Fibroblast of lung (primary cell): ENCODE results near the gene SMTNL1. TPM values are rescaled to one million over a fixed set of nuclear protein-coding genes. Genes with fewer than 3 reads are reported as not detected.

Source experiments
- DNase-seq, 2 donors: peaks; one replicate each; pipeline versions ENCODE4 v3.0.0 to v3.0.0-alpha.2; 2010; ENCODE audit warnings: low read depth in 2 of 2
- H2AFZ ChIP-seq: 2 replicates; pipeline ENCODE4 v1.5.1; 2012; ENCODE audit warnings: low read length, control low read depth, inconsistent platforms
- H3K27ac ChIP-seq: 2 replicates; pipeline ENCODE4 v1.5.1; 2011; ENCODE audit warnings: low read length, control low read depth; ENCODE audit not compliant: insufficient read depth
- H3K27me3 ChIP-seq: 2 replicates; pipeline ENCODE4 v1.5.1; 2011; ENCODE audit warnings: mild to moderate bottlenecking, low read length; ENCODE audit not compliant: control insufficient read depth, insufficient read depth
- H3K36me3 ChIP-seq: 2 replicates; pipeline ENCODE4 v1.5.1; 2011; ENCODE audit warnings: low read length; ENCODE audit not compliant: control insufficient read depth, insufficient read depth
- H3K4me1 ChIP-seq: 2 replicates; pipeline ENCODE4 v1.5.1; 2011; ENCODE audit warnings: low read length; ENCODE audit not compliant: control insufficient read depth, insufficient read depth; ENCODE audit errors: extremely low read depth
- H3K4me2 ChIP-seq: 2 replicates; pipeline ENCODE4 v1.5.1; 2011; ENCODE audit warnings: low read length, control low read depth; ENCODE audit not compliant: insufficient read depth; ENCODE audit errors: extremely low read depth
- H3K4me3 ChIP-seq, 4 experiments: fragments of 200-600 bp in 1 of 4; sonication (generic) in 1 of 4; replicated peaks in 1 of 4; 2 replicates each; pipeline ENCODE4 v1.5.1; 2011 to 2016; ENCODE audit warnings: low read length in 4 of 4, low read depth in 3 of 4, mild to moderate bottlenecking in 3 of 4, control low read depth in 2 of 4, inconsistent platforms in 1 of 4, mixed read lengths in 1 of 4; ENCODE audit not compliant: insufficient read depth in 1 of 4; ENCODE audit errors: control extremely low read depth in 1 of 4
- H3K79me2 ChIP-seq: 2 replicates; pipeline ENCODE4 v1.5.1; 2012; ENCODE audit warnings: mild to moderate bottlenecking, low read length, inconsistent platforms; ENCODE audit not compliant: control insufficient read depth, insufficient read depth
- H3K9ac ChIP-seq: 2 replicates; pipeline ENCODE4 v1.5.1; 2011; ENCODE audit warnings: mild to moderate bottlenecking, low read length, control low read depth; ENCODE audit not compliant: insufficient read depth
- H3K9me3 ChIP-seq: 2 replicates; pipeline ENCODE4 v1.5.1; 2012; ENCODE audit warnings: low read depth, low read length; ENCODE audit not compliant: control insufficient read depth, insufficient read depth
- H4K20me1 ChIP-seq: 2 replicates; pipeline ENCODE4 v1.5.1; 2011; ENCODE audit warnings: low read length; ENCODE audit not compliant: control insufficient read depth, insufficient read depth; ENCODE audit errors: extremely low read depth
- EZH2 ChIP-seq: IDR thresholded peaks from 2 replicates; pipeline ENCODE4 v1.5.1; 2012; ENCODE audit warnings: low read length, control low read depth, mild to moderate bottlenecking; ENCODE audit errors: missing control alignments
- polyA plus RNA-seq, 2 donors: library from polyadenylated mRNA; depleted of rRNA in 1 of 2; stranded (reverse) in 1 of 2; unstranded in 1 of 2; fragments of >200 nt; gene quantifications; 2 replicates each; pipeline ENCODE4 v1.2.1, GENCODE V29; 2011 to 2012; ENCODE audit warnings: missing spikeins in 1 of 2
- total RNA-seq: library from RNA; depleted of rRNA; stranded (reverse); fragments of >200 nt; gene quantifications from 2 replicates; pipeline ENCODE4 v1.2.1, GENCODE V29; 2014
- TF ChIP-seq, protein P1 (sequence below), 2 donors: IDR thresholded peaks in 1 of 2; conservative IDR thresholded peaks in 1 of 2; 1 replicate in 1 of 2; 2 replicates in 1 of 2; pipeline ENCODE4 v1.5.1; 2011 to 2012; ENCODE audit warnings: low read length in 2 of 2, control low read depth in 1 of 2, inconsistent platforms in 1 of 2, low read depth in 1 of 2, mild to moderate bottlenecking in 1 of 2

The SMTNL1 gene
- total and polyA plus RNA-seq, 2 donors (not counting 1 experiment from before 2014, with no cell fraction given) = not detected

DNA sequence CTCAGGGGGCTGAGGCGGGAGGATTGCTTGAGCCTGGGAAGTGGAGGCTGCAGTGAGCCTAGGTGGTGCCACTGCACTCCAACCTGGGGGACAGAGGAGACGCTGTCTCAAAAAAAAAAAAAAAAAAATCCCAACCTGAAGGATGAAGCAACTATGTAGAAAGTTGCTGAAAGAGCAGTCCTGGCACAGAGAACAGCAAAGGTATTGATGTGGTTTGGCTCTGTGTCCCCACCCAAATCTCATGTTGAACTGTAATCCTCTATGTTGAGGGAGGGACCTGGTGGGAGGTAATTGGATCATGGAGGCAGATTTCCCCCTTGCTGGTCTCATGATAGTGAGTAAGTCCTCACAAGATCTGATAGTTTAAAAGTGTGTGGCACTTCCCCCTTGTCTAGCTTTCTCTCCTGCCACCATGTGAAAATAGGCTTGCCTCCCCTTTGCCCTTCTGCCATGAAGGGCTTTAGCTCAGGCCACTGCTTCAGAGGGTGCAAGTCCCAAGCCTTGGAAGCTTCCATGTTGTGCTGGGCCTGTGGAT is 49.4 kb downstream of the SMTNL1 start:
- H3K9ac ChIP-seq = no peak overlapping the region
- H3K4me1 ChIP-seq = no peaks in the 10 kb centered on the region
- H3K4me3 ChIP-seq = no peak overlapping the region
- H4K20me1 ChIP-seq = no peaks in the 10 kb centered on the region
- H3K79me2 ChIP-seq = no peaks in the 10 kb centered on the region
- H2AFZ ChIP-seq = no peak overlapping the region
- no peak for DNase-seq
- H3K27me3 ChIP-seq = peaks cover 2% of the 10 kb centered on the region
- H3K4me2 ChIP-seq = no peak overlapping the region
- no peaks in the 10 kb centered on the region for H3K36me3 ChIP-seq
- H3K27ac ChIP-seq = no peak overlapping the region
- H3K9me3 ChIP-seq = no peaks in the 10 kb centered on the region
- TF ChIP-seq EZH2 = no peak
- TF ChIP-seq, protein P1, sequence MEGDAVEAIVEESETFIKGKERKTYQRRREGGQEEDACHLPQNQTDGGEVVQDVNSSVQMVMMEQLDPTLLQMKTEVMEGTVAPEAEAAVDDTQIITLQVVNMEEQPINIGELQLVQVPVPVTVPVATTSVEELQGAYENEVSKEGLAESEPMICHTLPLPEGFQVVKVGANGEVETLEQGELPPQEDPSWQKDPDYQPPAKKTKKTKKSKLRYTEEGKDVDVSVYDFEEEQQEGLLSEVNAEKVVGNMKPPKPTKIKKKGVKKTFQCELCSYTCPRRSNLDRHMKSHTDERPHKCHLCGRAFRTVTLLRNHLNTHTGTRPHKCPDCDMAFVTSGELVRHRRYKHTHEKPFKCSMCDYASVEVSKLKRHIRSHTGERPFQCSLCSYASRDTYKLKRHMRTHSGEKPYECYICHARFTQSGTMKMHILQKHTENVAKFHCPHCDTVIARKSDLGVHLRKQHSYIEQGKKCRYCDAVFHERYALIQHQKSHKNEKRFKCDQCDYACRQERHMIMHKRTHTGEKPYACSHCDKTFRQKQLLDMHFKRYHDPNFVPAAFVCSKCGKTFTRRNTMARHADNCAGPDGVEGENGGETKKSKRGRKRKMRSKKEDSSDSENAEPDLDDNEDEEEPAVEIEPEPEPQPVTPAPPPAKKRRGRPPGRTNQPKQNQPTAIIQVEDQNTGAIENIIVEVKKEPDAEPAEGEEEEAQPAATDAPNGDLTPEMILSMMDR (conservative IDR thresholded peaks at IDR 0.05 in 1 of 2, IDR thresholded peaks at IDR 0.05 in 1 of 2; ENCODE audit: low read depth in 1 of 2, low read length in 2 of 2) = no peak

DNA sequence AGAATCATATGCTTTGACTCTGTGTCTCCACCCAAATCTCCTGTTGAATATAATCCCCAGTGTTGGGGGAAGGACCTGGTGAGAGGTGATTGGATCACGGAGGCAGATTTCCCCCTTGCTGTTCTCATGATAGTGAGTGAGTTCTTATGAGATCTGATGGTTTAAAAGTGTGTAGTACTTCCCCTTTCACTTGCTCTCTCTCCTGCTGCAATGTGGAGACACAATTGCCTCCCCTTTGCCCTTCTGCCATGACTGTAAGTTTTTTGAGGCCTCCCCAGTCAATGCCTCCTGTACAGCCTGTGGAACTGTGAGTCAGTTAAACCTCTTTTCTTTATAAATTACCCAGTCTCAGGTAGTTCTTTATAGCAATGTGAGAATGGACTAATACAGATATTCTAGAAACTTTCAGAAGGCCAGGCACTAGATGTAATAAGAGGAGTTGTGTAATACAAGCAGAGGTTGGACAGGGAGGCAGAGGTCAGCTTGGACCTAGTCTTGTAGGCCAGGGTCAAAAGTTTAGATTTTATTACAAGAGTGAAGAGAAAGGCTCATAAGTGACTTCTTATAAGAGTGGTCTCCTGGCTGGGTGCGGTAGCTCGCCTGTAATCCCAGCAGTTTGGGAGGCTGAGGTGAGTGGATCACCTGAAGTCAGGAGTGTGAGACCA is 50.8 kb downstream of the SMTNL1 start:
- Histone ChIP-seq H3K9me3 (no peaks in the 10 kb centered on the region), H4K20me1 (no peaks in the 10 kb centered on the region), H3K27ac (no peak overlapping the region), H3K27me3 (peaks cover 4% of the 10 kb centered on the region), H3K4me2 (no peak overlapping the region), H3K4me3 (no peak overlapping the region), H3K79me2 (no peaks in the 10 kb centered on the region), H2AFZ (no peak overlapping the region), H3K4me1 (no peaks in the 10 kb centered on the region), H3K9ac (no peak overlapping the region), H3K36me3 (no peaks in the 10 kb centered on the region)
- DNase-seq = no peak
- TF ChIP-seq, protein P1 (conservative IDR thresholded peaks at IDR 0.05 in 1 of 2, IDR thresholded peaks at IDR 0.05 in 1 of 2; ENCODE audit: low read depth in 1 of 2, low read length in 2 of 2) = no peak
- no peak for TF ChIP-seq EZH2

DNA sequence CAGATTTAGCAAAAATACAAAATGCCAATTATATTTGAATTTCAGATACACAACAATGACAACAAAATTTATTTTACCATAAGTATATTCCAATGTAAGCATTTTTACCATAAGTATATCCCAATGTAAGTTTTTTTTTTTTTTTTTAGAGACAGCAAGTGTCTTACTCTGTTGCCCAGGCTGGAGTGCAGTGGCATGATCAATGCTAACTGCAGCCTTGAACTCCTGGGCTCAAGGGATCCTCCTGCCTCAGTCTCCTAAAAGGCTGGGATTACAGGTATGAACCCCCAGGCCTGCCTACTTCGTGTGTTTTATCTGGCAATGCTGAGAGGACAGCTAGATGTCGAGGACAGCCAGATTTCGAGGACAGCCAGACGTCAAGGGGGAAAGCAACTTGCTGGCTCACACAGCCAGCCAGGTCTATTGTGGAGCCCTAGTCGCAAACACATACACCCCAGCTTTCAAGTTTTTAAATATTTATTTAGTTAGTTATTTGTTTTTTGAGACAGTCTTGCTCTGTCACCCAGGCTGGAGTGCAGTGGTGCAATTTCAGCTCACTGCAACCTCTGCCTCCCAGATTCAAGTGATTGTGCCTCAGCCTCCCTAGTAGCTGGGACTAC is 59.0 kb downstream of the SMTNL1 start:
- no peaks in the 10 kb centered on the region for H3K9me3 ChIP-seq
- TF ChIP-seq, protein P1 (conservative IDR thresholded peaks at IDR 0.05 in 1 of 2, IDR thresholded peaks at IDR 0.05 in 1 of 2; ENCODE audit: low read depth in 1 of 2, low read length in 2 of 2) = no peak
- H3K4me2 ChIP-seq = no peak overlapping the region
- H2AFZ ChIP-seq = no peak overlapping the region
- peaks cover 12% of the 10 kb centered on the region for H3K4me1 ChIP-seq
- H3K36me3 ChIP-seq = no peaks in the 10 kb centered on the region
- peaks cover 4% of the 10 kb centered on the region for H3K27me3 ChIP-seq
- no peaks in the 10 kb centered on the region for H4K20me1 ChIP-seq
- no peak for DNase-seq
- H3K79me2 ChIP-seq = no peaks in the 10 kb centered on the region
- H3K27ac ChIP-seq = no peak overlapping the region
- H3K4me3 ChIP-seq = no peak overlapping the region
- H3K9ac ChIP-seq = no peak overlapping the region
